HCT116 (cell line): ENCODE data around the gene PSMB5. TPM values are rescaled to one million over a fixed set of nuclear protein-coding genes. Genes with fewer than 3 reads are reported as not detected.
A peak's percentile ranks its signal among the peaks of the same experiment; 100 is the strongest.

Experiments
- ATAC-seq: fragments of 200-7000 bp; cut with Tn5 transposase; 2 replicates; pipeline ENCODE4 v1.9.1; 2020; ENCODE audit warnings: mild to moderate bottlenecking, moderate library complexity
- BruUV-seq: library from RNA; stranded (reverse); fragments of 400-500 nt; replicated peaks from 2 replicates; lab custom pipeline; 2021; lab: Mats Ljungman, UMichigan
- CTCF ChIA-PET: fragments of 300-600 bp; sonication (Branson Sonifier 250); formaldehyde crosslinking; loops from one replicate; lab custom pipeline; 2021; ENCODE audit warnings: antibody characterized with exemption; lab: Charles Lee
- POLR2A ChIA-PET: fragments of 300-600, 350-600 bp; sonication (Branson Sonifier 250); formaldehyde crosslinking; loops from one replicate; lab custom pipeline; 2021; ENCODE audit warnings: antibody characterized with exemption; lab: Charles Lee
- RAD21 ChIA-PET, 2 experiments: fragments of 300-600 bp; sonication (Branson Sonifier 250); formaldehyde crosslinking; loops; one replicate each; lab custom pipeline; 2023; ENCODE audit warnings: low total read pairs in 2 of 2; ENCODE audit not compliant: uncharacterized antibody in 2 of 2, unreplicated experiment in 2 of 2, low non-redundant PET in 1 of 2; lab: Charles Lee
- DNase-seq: peaks from one replicate; pipeline ENCODE4 v3.0.0-alpha.2; 2010; ENCODE audit warnings: low read depth, low spot score
- H2AFZ ChIP-seq: fragments of 200-600 bp; shearing (Covaris generic), sonication (generic); 2 replicates; pipeline ENCODE4 v1.6.1; 2017; ENCODE audit warnings: low read depth, mixed run types, mixed read lengths, antibody characterized with exemption, low read length; ENCODE audit not compliant: poor library complexity, severe bottlenecking
- H3K27ac ChIP-seq: 2 replicates; pipeline ENCODE4 v1.5.1; 2012; ENCODE audit warnings: low read depth, low read length
- H3K27me3 ChIP-seq: fragments of 200-600 bp; sonication (generic); 2 replicates; pipeline ENCODE4 v1.6.1; 2016; ENCODE audit warnings: mixed run types, low read length, mixed read lengths; ENCODE audit not compliant: insufficient read depth
- H3K36me3 ChIP-seq, 2 experiments: fragments of 200-500 bp in 1 of 2; fragments of 200-600 bp in 1 of 2; sonication (Bioruptor generic) in 1 of 2; sonication (generic) in 1 of 2; 2 replicates each; pipeline versions ENCODE4 v1.5.1 to v1.6.1; 2014 to 2016; ENCODE audit warnings: low read length in 2 of 2, inconsistent platforms in 1 of 2, mixed read lengths in 1 of 2, mixed run types in 1 of 2; ENCODE audit not compliant: insufficient read depth in 2 of 2, control insufficient read depth in 1 of 2
- H3K4me1 ChIP-seq, 2 experiments: fragments of 200-600 bp in 1 of 2; sonication (generic) in 1 of 2; 2 replicates each; pipeline versions ENCODE4 v1.5.1 to v1.6.1; 2012 to 2017; ENCODE audit warnings: low read length in 2 of 2, inconsistent platforms in 1 of 2, mild to moderate bottlenecking in 1 of 2, mixed read lengths in 1 of 2, mixed run types in 1 of 2, moderate library complexity in 1 of 2; ENCODE audit not compliant: insufficient read depth in 2 of 2, control insufficient read depth in 1 of 2
- H3K4me2 ChIP-seq: fragments of 200-600 bp; sonication (generic); 2 replicates; pipeline ENCODE4 v1.6.1; 2017; ENCODE audit warnings: mixed run types, low read length, mixed read lengths
- H3K4me3 ChIP-seq, 2 experiments: fragments of 200-600 bp in 1 of 2; sonication (generic) in 1 of 2; replicated peaks in 1 of 2; 2 replicates each; pipeline ENCODE4 v1.5.1; 2011 to 2016; ENCODE audit warnings: low read length in 2 of 2, control low read depth in 1 of 2, low read depth in 1 of 2, mild to moderate bottlenecking in 1 of 2, mixed read lengths in 1 of 2, mixed run types in 1 of 2
- H3K79me2 ChIP-seq: fragments of 200-600 bp; sonication (generic); 2 replicates; pipeline ENCODE4 v1.6.1; 2017; ENCODE audit warnings: mild to moderate bottlenecking, mixed run types, low read length, moderate library complexity, mixed read lengths; ENCODE audit not compliant: insufficient read depth
- H3K9ac ChIP-seq: fragments of 200-600 bp; sonication (generic); 2 replicates; pipeline ENCODE4 v1.6.1; 2016; ENCODE audit warnings: low read length, mixed read lengths
- H3K9me2 ChIP-seq: fragments of 200-600 bp; sonication (generic), shearing (Covaris generic); 2 replicates; pipeline ENCODE4 v1.6.1; 2017; ENCODE audit warnings: mixed run types, mild to moderate bottlenecking, moderate library complexity; ENCODE audit not compliant: insufficient read depth
- H3K9me3 ChIP-seq, 2 experiments: fragments of 200-500 bp in 1 of 2; fragments of 200-600 bp in 1 of 2; sonication (Bioruptor generic) in 1 of 2; sonication (generic) in 1 of 2; 2 replicates each; pipeline ENCODE4 v1.6.1; 2014 to 2017; ENCODE audit warnings: low read length in 2 of 2, mixed read lengths in 2 of 2, inconsistent platforms in 1 of 2, low read depth in 1 of 2, mild to moderate bottlenecking in 1 of 2, mixed run types in 1 of 2, moderate library complexity in 1 of 2; ENCODE audit not compliant: control insufficient read depth in 1 of 2, insufficient read depth in 1 of 2
- H4K20me1 ChIP-seq: fragments of 200-600 bp; sonication (generic), shearing (Covaris generic); 2 replicates; pipeline ENCODE4 v1.6.1; 2017; ENCODE audit warnings: mixed run types, mild to moderate bottlenecking, moderate library complexity; ENCODE audit not compliant: insufficient read depth
- CTCF ChIP-seq, 3 experiments: fragments of 200-600 bp in 1 of 3; sonication (generic) in 1 of 3; IDR thresholded peaks in 2 of 3; conservative IDR thresholded peaks in 1 of 3; 2 replicates each; pipeline ENCODE4 v1.5.1; 2012 to 2017; ENCODE audit warnings: low read depth in 2 of 3, low read length in 2 of 3, antibody characterized with exemption in 1 of 3, borderline replicate concordance in 1 of 3, control low read depth in 1 of 3, mild to moderate bottlenecking in 1 of 3, mixed read lengths in 1 of 3, mixed run types in 1 of 3, moderate library complexity in 1 of 3; ENCODE audit not compliant: insufficient read depth in 1 of 3
- EGR1 ChIP-seq: IDR thresholded peaks from 2 replicates; pipeline ENCODE4 v1.6.1; 2012; ENCODE audit warnings: low read depth
- EZH2 ChIP-seq: fragments of 200-600 bp; sonication (generic); IDR thresholded peaks from 2 replicates; pipeline ENCODE4 v1.6.1; 2017; ENCODE audit warnings: antibody characterized with exemption, mixed run types
- EZH2phosphoT487 ChIP-seq: fragments of 200-600 bp; IDR thresholded peaks from 2 replicates; pipeline ENCODE4 v1.6.1; 2018; ENCODE audit warnings: antibody characterized with exemption, borderline replicate concordance
- FOSL1 ChIP-seq: IDR thresholded peaks from 2 replicates; pipeline ENCODE4 v1.6.1; 2012; ENCODE audit warnings: low read depth
- POLR2AphosphoS5 ChIP-seq: IDR thresholded peaks from 2 replicates; pipeline ENCODE4 v1.6.1; 2011; ENCODE audit warnings: mild to moderate bottlenecking, low read depth, low read length, moderate library complexity
- RAD21 ChIP-seq: IDR thresholded peaks from 2 replicates; pipeline ENCODE4 v1.6.1; 2012; ENCODE audit warnings: low read depth, mild to moderate bottlenecking
- SP1 ChIP-seq: IDR thresholded peaks from 2 replicates; pipeline ENCODE4 v1.6.1; 2012; ENCODE audit warnings: low read depth
- SRF ChIP-seq: IDR thresholded peaks from 2 replicates; pipeline ENCODE4 v1.6.1; 2012; ENCODE audit warnings: low read depth
- YY1 ChIP-seq: IDR thresholded peaks from 2 replicates; pipeline ENCODE4 v1.6.1; 2011; ENCODE audit warnings: low read length, low read depth, moderate library complexity, mild to moderate bottlenecking; ENCODE audit not compliant: insufficient replicate concordance; ENCODE audit errors: extremely low read depth
- ZBTB33 ChIP-seq: IDR thresholded peaks from 2 replicates; pipeline ENCODE4 v1.6.1; 2011; ENCODE audit warnings: mild to moderate bottlenecking, low read length, moderate library complexity; ENCODE audit not compliant: insufficient replicate concordance; ENCODE audit errors: extremely low read depth
- ZFX ChIP-seq: fragments of 450-650 bp; IDR thresholded peaks from 2 replicates; pipeline ENCODE4 v1.6.1; 2017
- ZNF274 ChIP-seq: fragments of 200-500 bp; sonication (Bioruptor generic); IDR thresholded peaks from 2 replicates; pipeline ENCODE4 v1.6.1; 2014; ENCODE audit warnings: mild to moderate bottlenecking, low read depth, low read length, inconsistent platforms
- intact Hi-C: fragments of 100-400 bp; cut with micrococcal nuclease; formaldehyde crosslinking; loops from 2 replicates; pipeline ENCODE4 v1.10.0; 2022
- total RNA-seq: library from RNA; stranded (reverse); gene quantifications from one replicate; pipeline ENCODE4 v1.2.1, GENCODE V29; 2021; ENCODE audit not compliant: unreplicated experiment
- TF ChIP-seq, protein P1 (sequence below): IDR thresholded peaks from 2 replicates; pipeline ENCODE4 v1.6.1; 2012; ENCODE audit warnings: low read depth
- TF ChIP-seq, protein P2 (sequence below): IDR thresholded peaks from 2 replicates; pipeline ENCODE4 v1.6.1; 2012
- TF ChIP-seq, protein P3 (sequence below): IDR thresholded peaks from 2 replicates; pipeline ENCODE4 v1.6.1; 2012

The PSMB5 gene
- total RNA-seq, 1 experiment from 2014 or later = 212 TPM

GRCh38 chr14:23056145-23056955 is 21.6 kb upstream of the PSMB5 start:
- peak overlapping the region; percentile 63 for H3K9ac ChIP-seq
- H3K27ac ChIP-seq = peak overlapping the region; percentile 84
- DNase-seq (peak; percentile 81), ATAC-seq (peak; percentile 75)
- POLR2A ChIA-PET = interaction anchor here (0.6 to 1.1 kb wide), 2 partner anchors 15 to 496 kb away, joined by 3 read pairs; no protein-coding TSS in a partner anchor
- CTCF ChIA-PET = interaction anchor here (0.7 to 9.9 kb wide), 9 partner anchors 12 to 127 kb away, joined by 3 to 175 read pairs (median 9); partner anchors contain the start of genes AJUBA and PRMT5
- no peaks in the 10 kb centered on the region for H3K9me3 ChIP-seq
- H3K79me2 ChIP-seq = peaks cover 7% of the 10 kb centered on the region; the same call in 1 of the 2 replicates
- H3K4me1 ChIP-seq = peaks cover 12 to 28% of the 10 kb centered on the region in 2 experiments
- no peak overlapping the region for H2AFZ ChIP-seq
- H3K9me2 ChIP-seq = no peaks in the 10 kb centered on the region
- H3K4me2 ChIP-seq = peak overlapping the region; percentile 95
- intact Hi-C loops = loop anchor here (5.0 kb wide), 2 partner anchors 49 to 499 kb away; no protein-coding TSS in a partner anchor
- H4K20me1 ChIP-seq = no peaks in the 10 kb centered on the region
- RAD21 ChIA-PET = interaction anchor here (0.7 to 2.2 kb wide), 6 partner anchors 13 to 82 kb away, joined by 3 to 10 read pairs (median 4); no protein-coding TSS in a partner anchor
- peaks cover 17 to 18% of the 10 kb centered on the region in 2 experiments; a peak in 3 of 4 replicates for H3K36me3 ChIP-seq
- no peaks in the 10 kb centered on the region for H3K27me3 ChIP-seq
- TF ChIP-seq CTCF (IDR thresholded peaks at IDR 0.05 in 2 of 3, conservative IDR thresholded peaks at IDR 0.05 in 1 of 3; ENCODE audit: borderline replicate concordance in 1 of 3, insufficient read depth in 1 of 3, low read depth in 2 of 3, low read length in 2 of 3) (peak; percentile 68 to 88 (median 80); a peak in 5 of 6 replicates), EZH2 (no peak), SP1 (no peak), EGR1 (peak; percentile 53; the same call in 1 of the 2 replicates), POLR2AphosphoS5 (peak; percentile 28), SRF (no peak), ZBTB33 (no peak), RAD21 (peak; percentile 57), ZFX (no peak), EZH2phosphoT487 (no peak), YY1 (no peak), ZNF274 (no peak), FOSL1 (no peak)
- TF ChIP-seq, protein P1, sequence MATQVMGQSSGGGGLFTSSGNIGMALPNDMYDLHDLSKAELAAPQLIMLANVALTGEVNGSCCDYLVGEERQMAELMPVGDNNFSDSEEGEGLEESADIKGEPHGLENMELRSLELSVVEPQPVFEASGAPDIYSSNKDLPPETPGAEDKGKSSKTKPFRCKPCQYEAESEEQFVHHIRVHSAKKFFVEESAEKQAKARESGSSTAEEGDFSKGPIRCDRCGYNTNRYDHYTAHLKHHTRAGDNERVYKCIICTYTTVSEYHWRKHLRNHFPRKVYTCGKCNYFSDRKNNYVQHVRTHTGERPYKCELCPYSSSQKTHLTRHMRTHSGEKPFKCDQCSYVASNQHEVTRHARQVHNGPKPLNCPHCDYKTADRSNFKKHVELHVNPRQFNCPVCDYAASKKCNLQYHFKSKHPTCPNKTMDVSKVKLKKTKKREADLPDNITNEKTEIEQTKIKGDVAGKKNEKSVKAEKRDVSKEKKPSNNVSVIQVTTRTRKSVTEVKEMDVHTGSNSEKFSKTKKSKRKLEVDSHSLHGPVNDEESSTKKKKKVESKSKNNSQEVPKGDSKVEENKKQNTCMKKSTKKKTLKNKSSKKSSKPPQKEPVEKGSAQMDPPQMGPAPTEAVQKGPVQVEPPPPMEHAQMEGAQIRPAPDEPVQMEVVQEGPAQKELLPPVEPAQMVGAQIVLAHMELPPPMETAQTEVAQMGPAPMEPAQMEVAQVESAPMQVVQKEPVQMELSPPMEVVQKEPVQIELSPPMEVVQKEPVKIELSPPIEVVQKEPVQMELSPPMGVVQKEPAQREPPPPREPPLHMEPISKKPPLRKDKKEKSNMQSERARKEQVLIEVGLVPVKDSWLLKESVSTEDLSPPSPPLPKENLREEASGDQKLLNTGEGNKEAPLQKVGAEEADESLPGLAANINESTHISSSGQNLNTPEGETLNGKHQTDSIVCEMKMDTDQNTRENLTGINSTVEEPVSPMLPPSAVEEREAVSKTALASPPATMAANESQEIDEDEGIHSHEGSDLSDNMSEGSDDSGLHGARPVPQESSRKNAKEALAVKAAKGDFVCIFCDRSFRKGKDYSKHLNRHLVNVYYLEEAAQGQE = no peak
- TF ChIP-seq, protein P2, sequence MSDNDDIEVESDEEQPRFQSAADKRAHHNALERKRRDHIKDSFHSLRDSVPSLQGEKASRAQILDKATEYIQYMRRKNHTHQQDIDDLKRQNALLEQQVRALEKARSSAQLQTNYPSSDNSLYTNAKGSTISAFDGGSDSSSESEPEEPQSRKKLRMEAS = peak; percentile 51; the same call in 1 of the 2 replicates
- TF ChIP-seq, protein P3, sequence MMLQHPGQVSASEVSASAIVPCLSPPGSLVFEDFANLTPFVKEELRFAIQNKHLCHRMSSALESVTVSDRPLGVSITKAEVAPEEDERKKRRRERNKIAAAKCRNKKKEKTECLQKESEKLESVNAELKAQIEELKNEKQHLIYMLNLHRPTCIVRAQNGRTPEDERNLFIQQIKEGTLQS = no peak
- TF ChIP-seq, all 23 proteins: peak for 5
- no TSS peak for BruUV-seq
- H3K4me3 ChIP-seq = peak overlapping the region; percentile 59 to 61
